Right lobe of liver (tissue), 4 donors: ENCODE data around the gene ATF7IP.

Experiments used
- CTCF ChIP-seq, 4 donors: fragments of 200-600 bp in 3 of 4; fragments of 450-650 bp in 1 of 4; IDR thresholded peaks; one replicate each; pipeline versions ENCODE4 v1.5.1 to v1.8.0; 2016 to 2022; ENCODE audit warnings: antibody characterized with exemption in 4 of 4, mild to moderate bottlenecking in 2 of 4
- POLR2A ChIP-seq: fragments of 450-650 bp; IDR thresholded peaks from one replicate; pipeline ENCODE4 v1.6.1; 2017; ENCODE audit warnings: antibody characterized with exemption, mild to moderate bottlenecking
- donor health status: DM: no; HTN: no; CAD: no.
- donor health status: DM: no; HTN: no; CAD: no.
- donor health status: DM: no; HTN: yes; CAD: no.

DNA sequence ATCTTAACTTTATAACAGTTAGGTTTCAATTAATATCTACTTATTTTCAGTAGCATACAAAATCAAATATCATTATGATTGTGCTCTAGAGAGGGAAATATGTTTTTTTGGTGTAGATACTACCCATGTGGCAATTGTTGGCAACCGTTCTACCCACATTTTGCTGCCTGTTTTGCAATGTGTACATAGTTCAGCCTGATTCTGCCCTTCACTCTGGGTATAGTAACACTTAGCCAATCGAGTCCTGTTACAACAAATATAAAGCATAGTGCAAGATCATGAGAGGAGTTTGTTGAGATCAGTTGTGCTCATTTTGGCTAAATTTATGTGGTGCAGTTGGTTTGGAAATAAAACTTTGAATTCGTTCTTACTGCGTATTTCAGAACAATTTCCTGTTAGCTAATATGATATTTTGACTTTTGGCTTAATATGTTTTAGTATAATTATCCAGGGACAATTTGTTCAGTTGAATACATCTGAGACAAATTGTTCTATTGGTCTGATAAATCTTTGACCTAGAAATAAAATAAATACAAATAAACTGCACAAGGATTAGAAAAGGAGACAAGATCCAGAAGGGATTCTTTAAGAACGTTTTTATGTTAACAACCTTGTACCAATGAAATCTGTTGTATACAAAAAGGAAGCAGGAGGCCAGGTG lies 76.9 kb downstream of the ATF7IP start:
- TF ChIP-seq CTCF (IDR thresholded peaks at IDR 0.05) (no peak), POLR2A (no peak)
